OCI-LY7 (cell line): ENCODE measurements around the gene CDH23.

Source experiments
- CTCF ChIP-seq: fragments of 200-600 bp; sonication (generic); conservative IDR thresholded peaks from 2 replicates; pipeline ENCODE4 v1.5.1; 2014; ENCODE audit warnings: mild to moderate bottlenecking, antibody characterized with exemption, low read length, moderate library complexity, mixed read lengths
- EZH2phosphoT487 ChIP-seq: fragments of 200-600 bp; sonication (generic); IDR thresholded peaks from 2 replicates; pipeline ENCODE4 v1.6.1; 2018; ENCODE audit warnings: low read depth, borderline replicate concordance, mild to moderate bottlenecking, mixed run types, antibody characterized with exemption, low read length, moderate library complexity, mixed read lengths

GRCh38 chr10:71391701-71392100 is 5.0 kb upstream of the CDH23 start:
- no peak for TF ChIP-seq CTCF
- no peak for TF ChIP-seq EZH2phosphoT487
